ENCODE results near the gene KLHL35. TPM values are rescaled to one million over a fixed set of nuclear protein-coding genes. Genes with fewer than 3 reads are reported as not detected.
A peak's percentile ranks its signal among the peaks of the same experiment; 100 is the strongest.

KLHL35 gene
- total RNA-seq, 6 donors from 2014 or later, result 3.5 to 7.3 (median 4.3) TPM

GRCh38 chr11:75386942-75387630, 45.9 kb downstream of the KLHL35 start:
- no peak for TF ChIP-seq CTCF (IDR thresholded peaks at IDR 0.05)
- TF ChIP-seq POLR2A (IDR thresholded peaks at IDR 0.05), result no peak
- H3K4me3 ChIP-seq, result no peak overlapping the region
- ATAC-seq (ENCODE audit: low FRiP score in 2 of 2), result no peak
- no peaks in the 10 kb centered on the region for H3K9me3 ChIP-seq
- DNase-seq, result no peak
- H3K27ac ChIP-seq, result no peak overlapping the region
- peaks cover 19 to 34% (median 24%) of the 10 kb centered on the region in 4 donors for H3K4me1 ChIP-seq
- no peaks in the 10 kb centered on the region for H3K36me3 ChIP-seq
- H3K27me3 ChIP-seq, result no peaks in the 10 kb centered on the region
- 57 to 58% methylated on average over 3 of the region's 3 CpGs for WGBS, 2 donors

GRCh38 chr11:75384438-75385080, 48.4 kb downstream of the KLHL35 start:
- no peaks in the 10 kb centered on the region for H3K27me3 ChIP-seq
- H3K4me3 ChIP-seq, result no peak overlapping the region
- 22 to 25% methylated on average over 23 to 24 of the region's 24 CpGs for WGBS, 2 donors
- ATAC-seq (ENCODE audit: low FRiP score in 2 of 2) (peak; percentile 89 to 92), DNase-seq (peak; percentile 84 to 94)
- no peaks in the 10 kb centered on the region for H3K9me3 ChIP-seq
- TF ChIP-seq POLR2A (IDR thresholded peaks at IDR 0.05), result no peak
- peak; percentile 93 to 96 (median 94) for TF ChIP-seq CTCF (IDR thresholded peaks at IDR 0.05)
- peak in 1 of 2 donors; percentile 16 for TF ChIP-seq POLR2AphosphoS5 (IDR thresholded peaks at IDR 0.05)
- peak overlapping the region in 1 of 4 donors; percentile 3 for H3K27ac ChIP-seq
- H3K36me3 ChIP-seq, result no peaks in the 10 kb centered on the region
- H3K4me1 ChIP-seq, result peaks cover 31 to 53% (median 36%) of the 10 kb centered on the region in 4 donors

- Histone ChIP-seq H3K27ac (peak overlapping the region in 2 of 4 donors; percentile 57 to 58), H3K9me3 (no peaks in the 10 kb centered on the region), H3K36me3 (no peaks in the 10 kb centered on the region), H3K4me3 (no peak overlapping the region), H3K4me1 (peaks cover 24 to 46% (median 28%) of the 10 kb centered on the region in 4 donors), H3K27me3 (no peaks in the 10 kb centered on the region)
- 41 to 53% methylated on average over 3 of the region's 3 CpGs for WGBS, 2 donors
- ATAC-seq (ENCODE audit: low FRiP score in 2 of 2) (peak in 1 of 2 donors; percentile 28), DNase-seq (peak in 1 of 2 donors; percentile 55)
- TF ChIP-seq POLR2AphosphoS5 (IDR thresholded peaks at IDR 0.05), result peak in 1 of 2 donors; percentile 29
- TF ChIP-seq CTCF (IDR thresholded peaks at IDR 0.05), result no peak
These were observed 49.8 kb downstream of the KLHL35 start for GRCh38 chr11:75383246-75383645.

DNA sequence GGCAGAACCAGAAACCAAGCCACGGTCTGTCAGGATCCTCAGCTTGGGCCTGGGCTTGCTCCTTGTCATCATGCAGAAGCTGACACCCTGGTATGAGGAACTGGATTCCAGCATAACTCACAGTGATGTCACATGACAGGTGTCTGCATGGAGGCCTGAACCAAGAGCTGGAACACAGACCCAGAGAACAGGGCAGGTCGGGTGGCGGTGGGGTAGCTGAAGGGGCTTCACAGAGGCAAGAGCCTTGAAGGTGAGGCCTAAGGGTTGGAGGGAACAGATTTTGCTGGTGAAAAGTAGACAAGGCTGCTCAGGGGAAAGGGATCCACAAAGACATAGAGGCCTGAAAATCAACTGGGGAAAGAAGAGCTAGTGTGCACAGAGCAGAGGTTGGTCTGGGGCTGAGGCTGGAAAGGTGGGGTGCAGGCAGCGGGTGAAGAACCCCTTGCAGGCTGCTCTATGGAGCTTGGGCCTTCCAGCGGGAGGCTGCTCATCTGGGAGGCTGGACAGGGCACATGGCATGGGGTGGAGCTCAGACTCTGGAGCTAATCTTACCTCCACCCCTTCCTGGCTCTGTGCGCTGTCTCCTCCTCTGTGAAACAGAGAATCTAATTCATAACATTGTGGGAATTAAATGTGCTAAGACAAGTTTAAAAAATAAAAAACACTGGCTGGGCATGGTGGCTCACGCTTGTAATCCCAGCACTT, 52.1 kb downstream of the KLHL35 start:
- peak; percentile 61 to 80 for ATAC-seq (ENCODE audit: low FRiP score in 2 of 2)
- no peaks in the 10 kb centered on the region for H3K27me3 ChIP-seq
- WGBS, 2 donors, result 59 to 80% methylated on average over 7 of the region's 7 CpGs
- peak overlapping the region in 3 of 4 donors; percentile 43 to 58 (median 57) for H3K27ac ChIP-seq
- no peaks in the 10 kb centered on the region for H3K36me3 ChIP-seq
- TF ChIP-seq POLR2AphosphoS5 (IDR thresholded peaks at IDR 0.05) (no peak), EP300 (IDR thresholded peaks at IDR 0.05) (no peak), CTCF (IDR thresholded peaks at IDR 0.05) (no peak), POLR2A (IDR thresholded peaks at IDR 0.05) (no peak)
- H3K4me1 ChIP-seq, result peaks cover 23 to 44% (median 28%) of the 10 kb centered on the region in 4 donors
- no peaks in the 10 kb centered on the region for H3K9me3 ChIP-seq
- DNase-seq, result peak in 1 of 2 donors; percentile 63
- H3K4me3 ChIP-seq, result no peak overlapping the region
